Mesenchymal stem cell (in vitro differentiated cells and primary cell): ENCODE results near the gene MYCBPAP.

Experiments used
- DNase-seq: peaks from one replicate; pipeline ENCODE4 v3.0.0-alpha.2; 2013
- H2AFZ ChIP-seq: one replicate; pipeline ENCODE4 v1.6.1; 2013; ENCODE audit warnings: low read depth, mild to moderate bottlenecking, control low read depth, inconsistent platforms, low read length, moderate library complexity
- H2AK5ac ChIP-seq: 2 replicates; pipeline ENCODE4 v1.6.1; 2013; ENCODE audit warnings: low read length, moderate library complexity, mild to moderate bottlenecking, inconsistent platforms; ENCODE audit not compliant: severe bottlenecking
- H2BK120ac ChIP-seq: one replicate; pipeline ENCODE4 v1.6.1; 2013; ENCODE audit warnings: low read depth, mild to moderate bottlenecking, inconsistent platforms, low read length, moderate library complexity
- H2BK12ac ChIP-seq, 2 experiments: one replicate each; pipeline ENCODE4 v1.6.1; 2013; ENCODE audit warnings: inconsistent platforms in 2 of 2, low read length in 2 of 2, mild to moderate bottlenecking in 2 of 2, moderate library complexity in 2 of 2, control low read depth in 1 of 2
- H2BK15ac ChIP-seq: one replicate; pipeline ENCODE4 v1.6.1; 2013; ENCODE audit warnings: mild to moderate bottlenecking, low read depth, inconsistent platforms; ENCODE audit not compliant: poor library complexity, severe bottlenecking
- H2BK5ac ChIP-seq: 2 replicates; pipeline ENCODE4 v1.6.1; 2013; ENCODE audit warnings: low read depth, mild to moderate bottlenecking, low read length, control low read depth, inconsistent platforms; ENCODE audit not compliant: poor library complexity, severe bottlenecking
- H3K14ac ChIP-seq, 2 experiments: one replicate each; pipeline ENCODE4 v1.6.1; 2013; ENCODE audit warnings: inconsistent platforms in 2 of 2, low read length in 2 of 2, control low read depth in 1 of 2, mild to moderate bottlenecking in 1 of 2, moderate library complexity in 1 of 2
- H3K18ac ChIP-seq, 2 experiments: one replicate each; pipeline ENCODE4 v1.6.1; 2013; ENCODE audit warnings: inconsistent platforms in 2 of 2, low read length in 2 of 2, control low read depth in 1 of 2, low read depth in 1 of 2, mild to moderate bottlenecking in 1 of 2
- H3K23ac ChIP-seq, 2 experiments: one replicate each; pipeline ENCODE4 v1.6.1; 2013; ENCODE audit warnings: inconsistent platforms in 2 of 2, low read length in 2 of 2, mild to moderate bottlenecking in 2 of 2, moderate library complexity in 2 of 2, control low read depth in 1 of 2
- H3K27ac ChIP-seq: 2 replicates; pipeline ENCODE4 v1.5.1; 2013; ENCODE audit warnings: mild to moderate bottlenecking, moderate library complexity, low read length, control low read depth, inconsistent platforms; ENCODE audit not compliant: poor library complexity, severe bottlenecking
- H3K27me3 ChIP-seq, 2 experiments: 2 replicates each; pipeline versions ENCODE4 v1.6.1 to v1.7.0; 2013; ENCODE audit warnings: low read length in 2 of 2, mild to moderate bottlenecking in 2 of 2, moderate library complexity in 2 of 2, control low read depth in 1 of 2, inconsistent platforms in 1 of 2; ENCODE audit not compliant: control insufficient read depth in 1 of 2, insufficient read depth in 1 of 2
- H3K36me3 ChIP-seq, 2 experiments: 2 replicates each; pipeline versions ENCODE4 v1.6.1 to v1.7.0; 2013; ENCODE audit warnings: low read length in 2 of 2, control low read depth in 1 of 2, inconsistent platforms in 1 of 2, low read depth in 1 of 2, mild to moderate bottlenecking in 1 of 2; ENCODE audit not compliant: insufficient read depth in 2 of 2, control insufficient read depth in 1 of 2
- H3K4ac ChIP-seq, 2 experiments: one replicate each; pipeline ENCODE4 v1.6.1; 2013; ENCODE audit warnings: inconsistent platforms in 2 of 2, low read length in 2 of 2, mild to moderate bottlenecking in 2 of 2, moderate library complexity in 2 of 2, control low read depth in 1 of 2, low read depth in 1 of 2
- H3K4me1 ChIP-seq: 2 replicates; pipeline ENCODE4 v1.6.1; 2013; ENCODE audit warnings: low read depth, low read length, control low read depth; ENCODE audit not compliant: control insufficient read depth, insufficient read depth
- H3K4me2 ChIP-seq: 2 replicates; pipeline ENCODE4 v1.6.1; 2013; ENCODE audit warnings: low read length, mild to moderate bottlenecking, inconsistent platforms; ENCODE audit not compliant: poor library complexity, severe bottlenecking
- H3K4me3 ChIP-seq, 2 experiments: 2 replicates each; pipeline versions ENCODE4 v1.5.1 to v1.7.0; 2013; ENCODE audit warnings: low read length in 2 of 2, mild to moderate bottlenecking in 2 of 2, control low read depth in 1 of 2, low read depth in 1 of 2; ENCODE audit not compliant: insufficient read depth in 1 of 2
- H3K79me1 ChIP-seq: replicated peaks from 2 replicates; pipeline ENCODE4 v1.6.1; 2013; ENCODE audit warnings: mild to moderate bottlenecking, control low read depth, low read length, inconsistent platforms; ENCODE audit not compliant: poor library complexity, severe bottlenecking
- H3K9ac ChIP-seq: 2 replicates; pipeline ENCODE4 v1.7.0; 2013; ENCODE audit warnings: mild to moderate bottlenecking, low read length, moderate library complexity
- H3K9me3 ChIP-seq: 2 replicates; pipeline ENCODE4 v1.7.0; 2013; ENCODE audit warnings: mild to moderate bottlenecking, low read length; ENCODE audit not compliant: control insufficient read depth
- H4K8ac ChIP-seq: one replicate; pipeline ENCODE4 v1.6.1; 2013; ENCODE audit warnings: inconsistent platforms, mild to moderate bottlenecking, low read length, moderate library complexity
- H4K91ac ChIP-seq: one replicate; pipeline ENCODE4 v1.6.1; 2013; ENCODE audit warnings: mild to moderate bottlenecking, low read length, inconsistent platforms
- WGBS: methylation state at CpG from one replicate; pipeline ENCODE4 v1.1.7; 2013; ENCODE audit warnings: mixed read lengths; 5-methylcytosine and 5-hydroxymethylcytosine counted together

The MYCBPAP gene

DNA sequence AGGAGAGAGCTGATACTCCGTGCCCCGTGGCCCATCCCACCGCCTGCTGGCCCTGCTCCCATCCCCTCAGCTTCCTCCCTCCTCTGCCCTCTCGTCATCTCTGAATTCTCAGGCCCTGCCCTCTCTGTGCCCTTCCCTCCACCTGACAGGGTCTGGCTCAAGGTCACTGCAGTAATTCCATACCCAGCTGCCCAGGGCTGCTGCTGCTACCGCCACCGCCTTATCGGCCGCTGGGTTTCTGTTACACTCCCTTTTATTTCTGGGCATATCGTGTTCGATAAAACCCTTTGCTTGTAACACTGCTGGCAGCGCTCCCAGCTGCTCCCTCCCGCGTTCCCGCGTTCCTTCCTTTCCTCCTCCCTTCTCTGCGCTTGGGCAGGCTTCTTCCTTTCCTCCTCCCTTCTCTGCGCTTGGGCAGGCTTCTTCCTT lies 25.5 kb downstream of the MYCBPAP start:
- H4K8ac ChIP-seq: no peak overlapping the region
- peaks cover 29% of the 10 kb centered on the region for H3K4me1 ChIP-seq
- no peak overlapping the region for H2BK5ac ChIP-seq
- no peak overlapping the region for H3K14ac ChIP-seq
- no peak overlapping the region for H3K27ac ChIP-seq
- H2BK12ac ChIP-seq: peak overlapping the region in 1 of 2 experiments; percentile 11
- no peaks in the 10 kb centered on the region for H3K9me3 ChIP-seq
- no peak overlapping the region for H2BK15ac ChIP-seq
- peak overlapping the region; percentile 12 for H3K4me2 ChIP-seq
- no peak for DNase-seq
- H2AFZ ChIP-seq: no peak overlapping the region
- no peaks in the 10 kb centered on the region for H3K79me1 ChIP-seq
- peak overlapping the region in 1 of 2 experiments; percentile 16 for H3K23ac ChIP-seq
- H3K36me3 ChIP-seq: peaks cover 0 to 3% of the 10 kb centered on the region in 2 experiments
- H3K18ac ChIP-seq: peak overlapping the region in 1 of 2 experiments; percentile 23
- no peak overlapping the region for H3K4ac ChIP-seq
- peaks cover 36 to 70% of the 10 kb centered on the region in 2 experiments for H3K27me3 ChIP-seq
- H3K9ac ChIP-seq: no peak overlapping the region
- peak overlapping the region in 1 of 2 experiments; percentile 66 for H3K4me3 ChIP-seq
- 4% methylated on average over 17 of the region's 17 CpGs for WGBS
- peak overlapping the region; percentile 18 for H4K91ac ChIP-seq
- H2AK5ac ChIP-seq: no peak overlapping the region
- no peak overlapping the region for H2BK120ac ChIP-seq

GRCh38 chr17:50534222-50534978 lies 26.2 kb downstream of the MYCBPAP start:
- no peak overlapping the region for H2AFZ ChIP-seq
- H3K14ac ChIP-seq: no peak overlapping the region
- peak overlapping the region; percentile 12 for H3K4me2 ChIP-seq
- H3K27ac ChIP-seq: no peak overlapping the region
- H3K4me1 ChIP-seq: peaks cover 29% of the 10 kb centered on the region
- no peak overlapping the region for H3K4ac ChIP-seq
- no peak overlapping the region for H3K4me3 ChIP-seq
- H2BK120ac ChIP-seq: no peak overlapping the region
- no peak overlapping the region for H4K8ac ChIP-seq
- H3K9me3 ChIP-seq: no peaks in the 10 kb centered on the region
- H3K27me3 ChIP-seq: peaks cover 34 to 63% of the 10 kb centered on the region in 2 experiments
- H2BK12ac ChIP-seq: no peak overlapping the region
- 50% methylated on average over 22 of the region's 24 CpGs for WGBS
- DNase-seq: peak; percentile 34
- H2BK15ac ChIP-seq: no peak overlapping the region
- no peak overlapping the region for H2AK5ac ChIP-seq
- no peak overlapping the region for H4K91ac ChIP-seq
- H3K9ac ChIP-seq: no peak overlapping the region
- no peak overlapping the region for H3K23ac ChIP-seq
- H3K79me1 ChIP-seq: no peaks in the 10 kb centered on the region
- H2BK5ac ChIP-seq: no peak overlapping the region
- peaks cover 0 to 3% of the 10 kb centered on the region in 2 experiments for H3K36me3 ChIP-seq
- H3K18ac ChIP-seq: peak overlapping the region; percentile 23 to 46

DNA sequence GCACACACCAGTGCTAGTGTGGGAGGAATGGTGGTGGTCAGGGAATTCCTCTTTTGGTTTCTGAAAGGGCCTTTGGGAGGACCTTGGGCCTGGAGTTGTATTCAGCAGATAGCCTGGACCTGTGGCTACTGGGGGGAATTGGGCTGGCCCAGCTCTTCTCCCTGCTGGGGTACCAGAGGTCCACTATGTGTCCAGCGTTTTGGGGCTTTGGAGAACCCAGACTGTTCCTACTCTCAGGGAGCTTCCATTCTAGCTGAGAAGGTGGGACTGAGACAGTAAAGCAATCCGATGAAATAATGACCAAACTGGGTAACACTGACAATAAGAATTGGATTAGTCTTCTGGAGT lies 26.7 kb downstream of the MYCBPAP start:
- Histone ChIP-seq H3K9me3 (no peaks in the 10 kb centered on the region), H2BK12ac (no peak overlapping the region), H3K4ac (no peak overlapping the region), H3K18ac (no peak overlapping the region), H4K8ac (no peak overlapping the region), H3K4me3 (no peak overlapping the region), H3K14ac (no peak overlapping the region), H3K27ac (no peak overlapping the region), H2AK5ac (no peak overlapping the region), H3K79me1 (no peaks in the 10 kb centered on the region), H4K91ac (no peak overlapping the region), H2BK120ac (no peak overlapping the region), H3K4me2 (no peak overlapping the region), H3K27me3 (peaks cover 29 to 58% of the 10 kb centered on the region in 2 experiments), H3K23ac (no peak overlapping the region), H3K36me3 (peaks cover 0 to 3% of the 10 kb centered on the region in 2 experiments), H3K9ac (no peak overlapping the region), H2BK15ac (no peak overlapping the region), H2BK5ac (no peak overlapping the region), H3K4me1 (peaks cover 29% of the 10 kb centered on the region), H2AFZ (no peak overlapping the region)
- no peak for DNase-seq
- WGBS: 92% methylated on average over 2 of the region's 2 CpGs

DNA sequence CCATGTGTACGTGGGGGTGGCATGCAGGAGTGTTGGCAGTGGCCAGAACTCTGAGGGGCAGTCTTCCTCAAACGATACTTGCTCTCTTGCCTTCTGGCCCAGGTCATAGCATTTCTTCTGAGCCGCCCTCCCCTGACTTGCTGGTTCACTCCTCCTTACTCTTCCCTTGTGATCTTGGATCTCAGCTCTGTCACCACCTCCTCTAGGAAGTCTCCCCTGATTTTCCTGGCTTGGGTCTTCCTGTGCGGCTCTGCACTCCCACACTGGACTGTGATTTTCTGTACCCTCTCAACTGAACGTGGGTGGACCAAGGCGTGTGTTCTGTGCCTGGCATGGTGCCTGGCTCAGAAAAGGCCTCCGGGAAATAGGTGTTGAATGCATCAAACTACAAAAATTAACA lies 27.2 kb downstream of the MYCBPAP start:
- Histone ChIP-seq H2AK5ac (no peak overlapping the region), H2BK15ac (no peak overlapping the region), H3K9ac (no peak overlapping the region), H3K4ac (no peak overlapping the region), H3K23ac (no peak overlapping the region), H3K4me1 (peaks cover 31% of the 10 kb centered on the region), H3K4me2 (no peak overlapping the region), H4K8ac (no peak overlapping the region), H3K36me3 (peaks cover 0 to 3% of the 10 kb centered on the region in 2 experiments), H2BK12ac (no peak overlapping the region), H3K18ac (no peak overlapping the region), H3K79me1 (no peaks in the 10 kb centered on the region), H2AFZ (no peak overlapping the region), H2BK120ac (no peak overlapping the region), H2BK5ac (no peak overlapping the region), H3K14ac (no peak overlapping the region), H3K4me3 (no peak overlapping the region), H3K27me3 (peaks cover 28 to 53% of the 10 kb centered on the region in 2 experiments), H4K91ac (no peak overlapping the region), H3K27ac (no peak overlapping the region), H3K9me3 (no peaks in the 10 kb centered on the region)
- 87% methylated on average over 6 of the region's 7 CpGs for WGBS
- DNase-seq: no peak
